SK-N-SH treated with all-trans-retinoic acid at 6 μM for 48 hours (cell line): ENCODE data around the gene SERP1.
A peak's percentile ranks its signal among the peaks of the same experiment; 100 is the strongest.

ENCODE experiments used
- ATAC-seq: fragments of 200-7000 bp; cut with Tn5 transposase; 3 replicates; pipeline ENCODE4 v1.9.1; 2020; ENCODE audit warnings: mild to moderate bottlenecking, moderate library complexity
- ARNTL ChIP-seq: fragments of 450-650 bp; formaldehyde crosslinking; IDR thresholded peaks from 2 replicates; pipeline ENCODE4 v1.5.0; 2020; ENCODE audit warnings: low read depth, mild to moderate bottlenecking, moderate library complexity, borderline replicate concordance
- BACH2 ChIP-seq: fragments of 250-450 bp; sonication (Bioruptor Pico); IDR thresholded peaks from 2 replicates; pipeline ENCODE4 v1.9.0; 2021; ENCODE audit warnings: mild to moderate bottlenecking, borderline replicate concordance
- CSDC2 ChIP-seq: fragments of 250-450 bp; sonication (Bioruptor Pico); IDR thresholded peaks from 2 replicates; pipeline ENCODE4 v1.5.0; 2020; ENCODE audit warnings: mild to moderate bottlenecking, moderate library complexity
- CSRNP3 ChIP-seq: fragments of 250-450 bp; sonication (Bioruptor Pico); IDR thresholded peaks from 2 replicates; pipeline ENCODE4 v1.5.1; 2021; ENCODE audit warnings: mild to moderate bottlenecking, moderate library complexity
- ESRRG ChIP-seq: fragments of 250-450 bp; sonication (Bioruptor Pico); IDR thresholded peaks from 2 replicates; pipeline ENCODE4 v1.6.1; 2021; ENCODE audit warnings: mild to moderate bottlenecking
- GLIS3 ChIP-seq: fragments of 250-450 bp; sonication (Bioruptor Pico); IDR thresholded peaks from 2 replicates; pipeline ENCODE4 v1.5.0; 2020; ENCODE audit warnings: mild to moderate bottlenecking, moderate library complexity
- ISL1 ChIP-seq: fragments of 250-450 bp; sonication (Bioruptor Pico); IDR thresholded peaks from 2 replicates; pipeline ENCODE4 v2.1.2; 2022; ENCODE audit warnings: mild to moderate bottlenecking, moderate library complexity
- OSR1 ChIP-seq: fragments of 250-450 bp; sonication (Bioruptor Pico); IDR thresholded peaks from 2 replicates; pipeline ENCODE4 v1.8.0; 2022; ENCODE audit warnings: moderate library complexity, mild to moderate bottlenecking, inconsistent platforms
- PPARA ChIP-seq: fragments of 250-450 bp; sonication (Bioruptor Pico); IDR thresholded peaks from 2 replicates; pipeline ENCODE4 v1.5.0; 2020; ENCODE audit warnings: mild to moderate bottlenecking, borderline replicate concordance
- RARB ChIP-seq: fragments of 250-450 bp; sonication (Bioruptor Pico); IDR thresholded peaks from 2 replicates; pipeline ENCODE4 v1.8.0; 2021; ENCODE audit warnings: mild to moderate bottlenecking, moderate library complexity
- SNAI2 ChIP-seq: fragments of 250-450 bp; sonication (Bioruptor Pico); IDR thresholded peaks from 2 replicates; pipeline ENCODE4 v1.5.0; 2020; ENCODE audit warnings: mild to moderate bottlenecking, moderate library complexity
- TCF4 ChIP-seq: fragments of 250-450 bp; sonication (Bioruptor Pico); IDR thresholded peaks from 2 replicates; pipeline ENCODE4 v1.8.0; 2021; ENCODE audit warnings: mild to moderate bottlenecking, moderate library complexity, borderline replicate concordance
- ZFP3 ChIP-seq: fragments of 250-450 bp; sonication (Bioruptor Pico); IDR thresholded peaks from 2 replicates; pipeline ENCODE4 v1.5.0; 2020; ENCODE audit warnings: mild to moderate bottlenecking, moderate library complexity
- ZFP30 ChIP-seq: fragments of 450-650 bp; formaldehyde crosslinking; IDR thresholded peaks from 2 replicates; pipeline ENCODE4 v1.5.0; 2022; ENCODE audit warnings: mild to moderate bottlenecking, moderate library complexity
- ZNF565 ChIP-seq: fragments of 450-650 bp; formaldehyde crosslinking; conservative IDR thresholded peaks from 2 replicates; pipeline ENCODE4 v1.5.0; 2020; ENCODE audit warnings: low read depth, mild to moderate bottlenecking, moderate library complexity
- ZNF70 ChIP-seq: fragments of 450-650 bp; formaldehyde crosslinking; IDR thresholded peaks from 2 replicates; pipeline ENCODE4 v1.5.0; 2020; ENCODE audit warnings: mild to moderate bottlenecking, moderate library complexity
- ZNF8 ChIP-seq: fragments of 450-650 bp; formaldehyde crosslinking; IDR thresholded peaks from 2 replicates; pipeline ENCODE4 v1.5.0; 2020; ENCODE audit warnings: mild to moderate bottlenecking, moderate library complexity
- TF ChIP-seq, protein P1 (sequence below): fragments of 250-450 bp; sonication (Bioruptor Pico); IDR thresholded peaks from 2 replicates; pipeline ENCODE4 v1.8.0; 2020; ENCODE audit warnings: mild to moderate bottlenecking, moderate library complexity, borderline replicate concordance
- TF ChIP-seq, protein P2 (sequence below): fragments of 250-450 bp; sonication (Bioruptor Pico); IDR thresholded peaks from 2 replicates; pipeline ENCODE4 v1.5.0; 2020; ENCODE audit warnings: mild to moderate bottlenecking, moderate library complexity
- TF ChIP-seq, protein P3 (sequence below): fragments of 250-450 bp; sonication (Bioruptor Pico); IDR thresholded peaks from 2 replicates; pipeline ENCODE4 v1.8.0; 2021; ENCODE audit warnings: low read depth, mild to moderate bottlenecking, moderate library complexity, borderline replicate concordance

Gene SERP1

GRCh38 chr3:150495149-150495548, 51.1 kb downstream of the SERP1 start:
- TF ChIP-seq ZNF70 (no peak), RARB (no peak), ZFP3 (CRISPR knock-in tag) (no peak), ESRRG (no peak), CSDC2 (CRISPR knock-in tag) (no peak), OSR1 (CRISPR knock-in tag) (no peak), TCF4 (CRISPR knock-in tag) (no peak), ZFP30 (CRISPR knock-in tag) (no peak), BACH2 (CRISPR knock-in tag) (no peak), GLIS3 (no peak), ARNTL (no peak), ISL1 (CRISPR knock-in tag) (no peak), ZNF8 (CRISPR knock-in tag) (no peak), CSRNP3 (CRISPR knock-in tag) (no peak), ZNF565 (CRISPR knock-in tag) (no peak), SNAI2 (CRISPR knock-in tag) (no peak)
- TF ChIP-seq, protein P1, sequence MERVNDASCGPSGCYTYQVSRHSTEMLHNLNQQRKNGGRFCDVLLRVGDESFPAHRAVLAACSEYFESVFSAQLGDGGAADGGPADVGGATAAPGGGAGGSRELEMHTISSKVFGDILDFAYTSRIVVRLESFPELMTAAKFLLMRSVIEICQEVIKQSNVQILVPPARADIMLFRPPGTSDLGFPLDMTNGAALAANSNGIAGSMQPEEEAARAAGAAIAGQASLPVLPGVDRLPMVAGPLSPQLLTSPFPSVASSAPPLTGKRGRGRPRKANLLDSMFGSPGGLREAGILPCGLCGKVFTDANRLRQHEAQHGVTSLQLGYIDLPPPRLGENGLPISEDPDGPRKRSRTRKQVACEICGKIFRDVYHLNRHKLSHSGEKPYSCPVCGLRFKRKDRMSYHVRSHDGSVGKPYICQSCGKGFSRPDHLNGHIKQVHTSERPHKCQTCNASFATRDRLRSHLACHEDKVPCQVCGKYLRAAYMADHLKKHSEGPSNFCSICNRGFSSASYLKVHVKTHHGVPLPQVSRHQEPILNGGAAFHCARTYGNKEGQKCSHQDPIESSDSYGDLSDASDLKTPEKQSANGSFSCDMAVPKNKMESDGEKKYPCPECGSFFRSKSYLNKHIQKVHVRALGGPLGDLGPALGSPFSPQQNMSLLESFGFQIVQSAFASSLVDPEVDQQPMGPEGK (CRISPR knock-in tag): no peak
- TF ChIP-seq, protein P2, sequence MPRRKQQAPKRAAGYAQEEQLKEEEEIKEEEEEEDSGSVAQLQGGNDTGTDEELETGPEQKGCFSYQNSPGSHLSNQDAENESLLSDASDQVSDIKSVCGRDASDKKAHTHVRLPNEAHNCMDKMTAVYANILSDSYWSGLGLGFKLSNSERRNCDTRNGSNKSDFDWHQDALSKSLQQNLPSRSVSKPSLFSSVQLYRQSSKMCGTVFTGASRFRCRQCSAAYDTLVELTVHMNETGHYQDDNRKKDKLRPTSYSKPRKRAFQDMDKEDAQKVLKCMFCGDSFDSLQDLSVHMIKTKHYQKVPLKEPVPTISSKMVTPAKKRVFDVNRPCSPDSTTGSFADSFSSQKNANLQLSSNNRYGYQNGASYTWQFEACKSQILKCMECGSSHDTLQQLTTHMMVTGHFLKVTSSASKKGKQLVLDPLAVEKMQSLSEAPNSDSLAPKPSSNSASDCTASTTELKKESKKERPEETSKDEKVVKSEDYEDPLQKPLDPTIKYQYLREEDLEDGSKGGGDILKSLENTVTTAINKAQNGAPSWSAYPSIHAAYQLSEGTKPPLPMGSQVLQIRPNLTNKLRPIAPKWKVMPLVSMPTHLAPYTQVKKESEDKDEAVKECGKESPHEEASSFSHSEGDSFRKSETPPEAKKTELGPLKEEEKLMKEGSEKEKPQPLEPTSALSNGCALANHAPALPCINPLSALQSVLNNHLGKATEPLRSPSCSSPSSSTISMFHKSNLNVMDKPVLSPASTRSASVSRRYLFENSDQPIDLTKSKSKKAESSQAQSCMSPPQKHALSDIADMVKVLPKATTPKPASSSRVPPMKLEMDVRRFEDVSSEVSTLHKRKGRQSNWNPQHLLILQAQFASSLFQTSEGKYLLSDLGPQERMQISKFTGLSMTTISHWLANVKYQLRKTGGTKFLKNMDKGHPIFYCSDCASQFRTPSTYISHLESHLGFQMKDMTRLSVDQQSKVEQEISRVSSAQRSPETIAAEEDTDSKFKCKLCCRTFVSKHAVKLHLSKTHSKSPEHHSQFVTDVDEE (CRISPR knock-in tag): no peak
- TF ChIP-seq, protein P3, sequence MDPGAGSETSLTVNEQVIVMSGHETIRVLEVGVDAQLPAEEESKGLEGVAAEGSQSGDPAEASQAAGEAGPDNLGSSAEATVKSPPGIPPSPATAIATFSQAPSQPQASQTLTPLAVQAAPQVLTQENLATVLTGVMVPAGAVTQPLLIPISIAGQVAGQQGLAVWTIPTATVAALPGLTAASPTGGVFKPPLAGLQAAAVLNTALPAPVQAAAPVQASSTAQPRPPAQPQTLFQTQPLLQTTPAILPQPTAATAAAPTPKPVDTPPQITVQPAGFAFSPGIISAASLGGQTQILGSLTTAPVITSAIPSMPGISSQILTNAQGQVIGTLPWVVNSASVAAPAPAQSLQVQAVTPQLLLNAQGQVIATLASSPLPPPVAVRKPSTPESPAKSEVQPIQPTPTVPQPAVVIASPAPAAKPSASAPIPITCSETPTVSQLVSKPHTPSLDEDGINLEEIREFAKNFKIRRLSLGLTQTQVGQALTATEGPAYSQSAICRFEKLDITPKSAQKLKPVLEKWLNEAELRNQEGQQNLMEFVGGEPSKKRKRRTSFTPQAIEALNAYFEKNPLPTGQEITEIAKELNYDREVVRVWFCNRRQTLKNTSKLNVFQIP (CRISPR knock-in tag): no peak
- peak; percentile 77 for ATAC-seq

- no peak for ATAC-seq
- TF ChIP-seq PPARA (CRISPR knock-in tag): no peak
- TF ChIP-seq TCF4 (CRISPR knock-in tag): no peak
- TF ChIP-seq GLIS3: no peak
- TF ChIP-seq ZFP3 (CRISPR knock-in tag): no peak
- TF ChIP-seq OSR1 (CRISPR knock-in tag): no peak
- no peak for TF ChIP-seq ZNF565 (CRISPR knock-in tag)
- TF ChIP-seq, protein P2 (CRISPR knock-in tag): no peak
- TF ChIP-seq ARNTL: no peak
- TF ChIP-seq, all 23 proteins: peak for 0
Observed at GRCh38 chr3:150494411-150494977, 51.8 kb downstream of the SERP1 start.
